Effector memory CD8-positive, alpha-beta T cell (primary cell): ENCODE measurements around the gene ZNF335.
"Not testable (repeated sequence)": the region's sequence is repeated elsewhere in the genome, so short reads cannot be mapped to it uniquely, and the experiment has no call there.

Experiments used
- ATAC-seq: fragments of 150-1000 bp; cut with Tn5 transposase; replicated peaks from 2 replicates; pipeline ENCODE4 v1.10.0; 2021; ENCODE audit warnings: mild to moderate bottlenecking, moderate library complexity
- DNase-seq, 3 experiments: peaks; one replicate each; pipeline ENCODE4 v3.0.0; 2021
- H3K27ac Mint-ChIP-seq, 2 donors: one replicate each; pipeline ENCODE4 v1.8.0; 2022; ENCODE audit warnings: mild to moderate bottlenecking in 2 of 2, mixed read lengths in 2 of 2, moderate library complexity in 2 of 2
- H3K27me3 Mint-ChIP-seq, 2 donors: one replicate each; pipeline ENCODE4 v1.8.0; 2022; ENCODE audit warnings: mixed read lengths in 2 of 2
- H3K36me3 Mint-ChIP-seq: one replicate; pipeline ENCODE4 v1.8.0; 2022; ENCODE audit warnings: mild to moderate bottlenecking, moderate library complexity, mixed read lengths; ENCODE audit not compliant: insufficient read depth
- H3K4me1 Mint-ChIP-seq, 2 donors: one replicate each; pipeline ENCODE4 v1.8.0; 2022; ENCODE audit warnings: low read depth in 2 of 2, mixed read lengths in 2 of 2
- H3K4me3 Mint-ChIP-seq, 2 donors: one replicate each; pipeline ENCODE4 v1.8.0; 2022; ENCODE audit warnings: mild to moderate bottlenecking in 2 of 2, mixed read lengths in 2 of 2, moderate library complexity in 2 of 2
- H3K9me3 Mint-ChIP-seq, 2 donors: one replicate each; pipeline ENCODE4 v1.8.0; 2022; ENCODE audit warnings: mixed read lengths in 2 of 2

The ZNF335 gene

GRCh38 chr20:45962031-45962755, 9.8 kb downstream of the ZNF335 start:
- H3K4me1 Mint-ChIP-seq = peaks cover 4 to 7% of the 10 kb centered on the region in 2 donors
- DNase-seq = no peak
- peaks cover 90% of the 10 kb centered on the region for H3K36me3 Mint-ChIP-seq
- peak overlapping the region in 1 of 2 donors; percentile 79 for H3K27ac Mint-ChIP-seq
- H3K4me3 Mint-ChIP-seq = no peak overlapping the region
- no peaks in the 10 kb centered on the region for H3K27me3 Mint-ChIP-seq
- no peaks in the 10 kb centered on the region for H3K9me3 Mint-ChIP-seq
- ATAC-seq = no peak

- Mint-ChIP-seq H3K4me3 (no peak overlapping the region), H3K36me3 (peaks cover 87% of the 10 kb centered on the region), H3K27ac (peak overlapping the region; percentile 23 to 60)
Measured at GRCh38 chr20:45959956-45960630, 11.9 kb downstream of the ZNF335 start.

GRCh38 chr20:45959126-45959525, 12.9 kb downstream of the ZNF335 start:
- ATAC-seq (no peak), DNase-seq (no peak)
- Mint-ChIP-seq H3K27ac (no peak overlapping the region), H3K9me3 (no peaks in the 10 kb centered on the region), H3K36me3 (peaks cover 85% of the 10 kb centered on the region), H3K4me3 (no peak overlapping the region), H3K27me3 (no peaks in the 10 kb centered on the region), H3K4me1 (peaks cover 0 to 5% of the 10 kb centered on the region in 2 donors)

More at GRCh38 chr20:45959956-45960630, 11.9 kb downstream of the ZNF335 start:
- Mint-ChIP-seq H3K27me3 (no peaks in the 10 kb centered on the region), H3K4me1 (peaks cover 0 to 5% of the 10 kb centered on the region in 2 donors), H3K9me3 (no peaks in the 10 kb centered on the region)
- ATAC-seq (no peak), DNase-seq (no peak)

- H3K9me3 Mint-ChIP-seq = no peaks in the 10 kb centered on the region
- H3K36me3 Mint-ChIP-seq = peaks cover 85% of the 10 kb centered on the region
- no peak for ATAC-seq
- DNase-seq = no peak
- no peak overlapping the region for H3K27ac Mint-ChIP-seq
- H3K4me1 Mint-ChIP-seq = peaks cover 0 to 5% of the 10 kb centered on the region in 2 donors
- no peak overlapping the region for H3K4me3 Mint-ChIP-seq
- H3K27me3 Mint-ChIP-seq = no peaks in the 10 kb centered on the region
Measured at GRCh38 chr20:45958593-45958992, 13.4 kb downstream of the ZNF335 start.

GRCh38 chr20:45957021-45957941, 14.7 kb downstream of the ZNF335 start:
- Mint-ChIP-seq H3K36me3 (peaks cover 79% of the 10 kb centered on the region), H3K27ac (peak overlapping the region in 1 of 2 donors; percentile 77), H3K9me3 (no peaks in the 10 kb centered on the region), H3K4me1 (peaks cover 0 to under 1% of the 10 kb centered on the region in 2 donors), H3K4me3 (no peak overlapping the region), H3K27me3 (no peaks in the 10 kb centered on the region)
- ATAC-seq (no peak), DNase-seq (no peak)

- H3K27me3 Mint-ChIP-seq, H3K4me1 Mint-ChIP-seq: not testable (repeated sequence)
- peaks cover 79% of the 10 kb centered on the region for H3K36me3 Mint-ChIP-seq
Measured at GRCh38 chr20:45956326-45956725, 15.7 kb downstream of the ZNF335 start.

GRCh38 chr20:45953672-45954071, 18.3 kb downstream of the ZNF335 start:
- H3K36me3 Mint-ChIP-seq = peaks cover 71% of the 10 kb centered on the region
- H3K4me1 Mint-ChIP-seq = peaks cover 0 to 9% of the 10 kb centered on the region in 2 donors
- peak overlapping the region; percentile 20 to 74 for H3K27ac Mint-ChIP-seq
- H3K9me3 Mint-ChIP-seq = no peaks in the 10 kb centered on the region
- ATAC-seq (no peak), DNase-seq (no peak)
- H3K4me3 Mint-ChIP-seq = no peak overlapping the region
- no peaks in the 10 kb centered on the region for H3K27me3 Mint-ChIP-seq

More at GRCh38 chr20:45956326-45956725, 15.7 kb downstream of the ZNF335 start:
- not testable (repeated sequence) for H3K9me3 Mint-ChIP-seq, DNase-seq, ATAC-seq, H3K4me3 Mint-ChIP-seq
- peak overlapping the region in 1 of 2 donors; percentile 46 for H3K27ac Mint-ChIP-seq

GRCh38 chr20:45952861-45953260, 19.1 kb downstream of the ZNF335 start:
- H3K9me3 Mint-ChIP-seq = no peaks in the 10 kb centered on the region
- peaks cover 0 to 11% of the 10 kb centered on the region in 2 donors for H3K4me1 Mint-ChIP-seq
- ATAC-seq = no peak
- no peak for DNase-seq
- H3K36me3 Mint-ChIP-seq = peaks cover 68% of the 10 kb centered on the region
- H3K27me3 Mint-ChIP-seq = no peaks in the 10 kb centered on the region
- peak overlapping the region in 1 of 2 donors; percentile 79 for H3K27ac Mint-ChIP-seq
- no peak overlapping the region for H3K4me3 Mint-ChIP-seq

GRCh38 chr20:45951925-45952834, 19.8 kb downstream of the ZNF335 start:
- H3K36me3 Mint-ChIP-seq = peaks cover 67% of the 10 kb centered on the region
- DNase-seq (no peak), ATAC-seq (no peak)
- H3K27me3 Mint-ChIP-seq = no peaks in the 10 kb centered on the region
- no peaks in the 10 kb centered on the region for H3K9me3 Mint-ChIP-seq
- peak overlapping the region in 1 of 2 donors; percentile 79 for H3K27ac Mint-ChIP-seq
- H3K4me1 Mint-ChIP-seq = peaks cover 0 to 17% of the 10 kb centered on the region in 2 donors
- H3K4me3 Mint-ChIP-seq = no peak overlapping the region

- Mint-ChIP-seq H3K4me1 (peaks cover 10 to 32% of the 10 kb centered on the region in 2 donors), H3K27ac (no peak overlapping the region), H3K27me3 (no peaks in the 10 kb centered on the region), H3K4me3 (no peak overlapping the region), H3K36me3 (peaks cover 62% of the 10 kb centered on the region), H3K9me3 (no peaks in the 10 kb centered on the region)
- no peak for DNase-seq
- no peak for ATAC-seq
Measured at GRCh38 chr20:45950330-45950646, 21.7 kb downstream of the ZNF335 start.

- H3K27ac Mint-ChIP-seq = peak overlapping the region; percentile 56 to 86
Measured at GRCh38 chr20:45949542-45950329, 22.3 kb downstream of the ZNF335 start.

More at GRCh38 chr20:45949542-45950329, 22.3 kb downstream of the ZNF335 start:
- Mint-ChIP-seq H3K4me1 (peaks cover 14 to 32% of the 10 kb centered on the region in 2 donors), H3K9me3 (no peaks in the 10 kb centered on the region), H3K27me3 (no peaks in the 10 kb centered on the region), H3K36me3 (peaks cover 62% of the 10 kb centered on the region), H3K4me3 (no peak overlapping the region)
- ATAC-seq = no peak
- DNase-seq = no peak
